ENCODE data around the gene DUSP10.
A peak's percentile ranks its signal among the peaks of the same experiment; 100 is the strongest.

DUSP10 gene

GRCh38 chr1:221708987-221709386 is 32.9 kb downstream of the DUSP10 start:
- no peak for TF ChIP-seq CTCF (conservative IDR thresholded peaks at IDR 0.05; ENCODE audit: low read length)
- peak; percentile 67 for DNase-seq (ENCODE audit: low read depth)
- H3K4me3 ChIP-seq (ENCODE audit: low read length), result no peak overlapping the region

GRCh38 chr1:221708076-221708571 is 33.8 kb downstream of the DUSP10 start:
- TF ChIP-seq CTCF (conservative IDR thresholded peaks at IDR 0.05; ENCODE audit: low read length), result no peak
- peak; percentile 45 for DNase-seq (ENCODE audit: low read depth)
- H3K4me3 ChIP-seq (ENCODE audit: low read length), result no peak overlapping the region

GRCh38 chr1:221706876-221707582 is 34.9 kb downstream of the DUSP10 start:
- no peak for DNase-seq (ENCODE audit: low read depth)

GRCh38 chr1:221706191-221706590 is 35.7 kb downstream of the DUSP10 start:
- no peak for DNase-seq (ENCODE audit: low read depth)
- no peak for TF ChIP-seq CTCF (conservative IDR thresholded peaks at IDR 0.05; ENCODE audit: low read length)
- no peak overlapping the region for H3K4me3 ChIP-seq (ENCODE audit: low read length)

More at GRCh38 chr1:221706876-221707582, 34.9 kb downstream of the DUSP10 start:
- no peak for TF ChIP-seq CTCF (conservative IDR thresholded peaks at IDR 0.05; ENCODE audit: low read length)
- no peak overlapping the region for H3K4me3 ChIP-seq (ENCODE audit: low read length)

GRCh38 chr1:221704306-221704705 is 37.6 kb downstream of the DUSP10 start:
- TF ChIP-seq CTCF (conservative IDR thresholded peaks at IDR 0.05; ENCODE audit: low read length), result no peak
- H3K4me3 ChIP-seq (ENCODE audit: low read length), result no peak overlapping the region
- peak; percentile 84 for DNase-seq (ENCODE audit: low read depth)

GRCh38 chr1:221701570-221702186 is 40.2 kb downstream of the DUSP10 start:
- no peak for DNase-seq (ENCODE audit: low read depth)
- no peak for TF ChIP-seq CTCF (conservative IDR thresholded peaks at IDR 0.05; ENCODE audit: low read length)
- no peak overlapping the region for H3K4me3 ChIP-seq (ENCODE audit: low read length)

GRCh38 chr1:221700948-221701347 is 40.9 kb downstream of the DUSP10 start:
- no peak overlapping the region for H3K4me3 ChIP-seq (ENCODE audit: low read length)
- no peak for DNase-seq (ENCODE audit: low read depth)
- no peak for TF ChIP-seq CTCF (conservative IDR thresholded peaks at IDR 0.05; ENCODE audit: low read length)
